Activated CD4-positive, alpha-beta T cell treated with anti-CD3 and anti-CD28 coated beads, Interleukin-2, amount 50 U/mL, for 4 hours (primary cell): ENCODE data around the gene FAM83F.
"Not testable (repeated sequence)": the region's sequence is repeated elsewhere in the genome, so short reads cannot be mapped to it uniquely, and the experiment has no call there.

ENCODE experiments used
- DNase-seq, 2 experiments: peaks; one replicate each; pipeline ENCODE4 v3.0.0-alpha.2; 2020

Gene FAM83F

GRCh38 chr22:39966470-39966869 is 28.3 kb upstream of the FAM83F start:
- no peak for DNase-seq

- DNase-seq, result no peak
Observed at GRCh38 chr22:39967103-39967829, 27.5 kb upstream of the FAM83F start.

- no peak for DNase-seq
Observed at GRCh38 chr22:39967996-39968972, 26.5 kb upstream of the FAM83F start.

GRCh38 chr22:39970742-39971141 is 24.0 kb upstream of the FAM83F start:
- no peak for DNase-seq

GRCh38 chr22:39972641-39973040 is 22.1 kb upstream of the FAM83F start:
- no peak for DNase-seq

- DNase-seq, result no peak
Observed at GRCh38 chr22:39973656-39974055, 21.1 kb upstream of the FAM83F start.

GRCh38 chr22:39974065-39974464 is 20.7 kb upstream of the FAM83F start:
- no peak for DNase-seq

GRCh38 chr22:39979048-39979447 is 15.7 kb upstream of the FAM83F start:
- DNase-seq, result no peak

- DNase-seq, result no peak
Observed at GRCh38 chr22:39979458-39979857, 15.3 kb upstream of the FAM83F start.

GRCh38 chr22:39980596-39980995 is 14.2 kb upstream of the FAM83F start:
- no peak for DNase-seq

- no peak for DNase-seq
Observed at GRCh38 chr22:39983346-39983745, 11.4 kb upstream of the FAM83F start.

GRCh38 chr22:39984006-39984405 is 10.7 kb upstream of the FAM83F start:
- DNase-seq, result no peak

- no peak for DNase-seq
Observed at GRCh38 chr22:39984746-39985145, 10.0 kb upstream of the FAM83F start.

- DNase-seq, result no peak
Observed at GRCh38 chr22:39985383-39986035, 9.2 kb upstream of the FAM83F start.

GRCh38 chr22:39988386-39989114 is 6.2 kb upstream of the FAM83F start:
- no peak for DNase-seq

- DNase-seq, result no peak
Observed at GRCh38 chr22:39989633-39990032, 5.1 kb upstream of the FAM83F start.

GRCh38 chr22:39990686-39991085 is 4.1 kb upstream of the FAM83F start:
- no peak for DNase-seq

GRCh38 chr22:39991159-39991860 is 3.4 kb upstream of the FAM83F start:
- DNase-seq, result no peak

GRCh38 chr22:39992088-39992826 is 2.5 kb upstream of the FAM83F start:
- no peak for DNase-seq

GRCh38 chr22:39992894-39993293 is 1.9 kb upstream of the FAM83F start:
- DNase-seq, result not testable (repeated sequence)

- DNase-seq, result peak; percentile 52 to 61
Observed at GRCh38 chr22:39994041-39994565, 651 bp upstream of the FAM83F start.
